K562 (cell line): ENCODE measurements around the gene KCNT1. TPM values are rescaled to one million over a fixed set of nuclear protein-coding genes. Genes with fewer than 3 reads are reported as not detected.

Source experiments
- ATAC-seq: fragments of 200-7000 bp; cut with Tn5 transposase; 3 replicates; pipeline ENCODE4 v1.9.1; 2020; ENCODE audit warnings: moderate library complexity
- BruUV-seq: library from RNA; stranded (reverse); fragments of 400-500 nt; replicated peaks from 2 replicates; lab custom pipeline; 2021; lab: Mats Ljungman, UMichigan
- CTCF ChIA-PET: fragments of 300-600 bp; formaldehyde crosslinking; extraction: SDS; loops from one replicate; lab custom pipeline; 2021; ENCODE audit warnings: low intra/inter-chr PET ratio; lab: Yijun Ruan, JAX
- POLR2A ChIA-PET: fragments of 300-600, 350-650 bp; sonication (Branson Sonifier 250); formaldehyde crosslinking; extraction: SDS; loops from one replicate; lab custom pipeline; 2021; ENCODE audit warnings: antibody characterized with exemption, inconsistent platforms; lab: Yijun Ruan, JAX
- DNase-seq, 4 experiments: peaks; one replicate each; pipeline versions ENCODE4 v3.0.0 to v3.0.0-alpha.2; 2011 to 2018; ENCODE audit warnings: low spot score in 3 of 4, mixed read lengths in 3 of 4; ENCODE audit errors: extremely low read depth in 1 of 4
- FAIRE-seq: peaks from 2 replicates; lab custom pipeline; 2011; peaks lifted over from hg19 to GRCh38; lab: Jason Lieb, UNC
- H2AFZ ChIP-seq: 2 replicates; pipeline ENCODE4 v1.6.0; 2011; ENCODE audit warnings: low read depth, low read length, control low read depth, inconsistent platforms
- H3K27ac ChIP-seq: fragments of 200-600 bp; 3 replicates; pipeline ENCODE4 v1.8.0; 2011; ENCODE audit warnings: low read depth, mild to moderate bottlenecking, control low read depth, inconsistent platforms, low read length, moderate library complexity, mixed read lengths; ENCODE audit errors: extremely low read depth
- H3K27me3 ChIP-seq, 2 experiments: fragments of 300-600 bp in 1 of 2; 2 replicates in 1 of 2; 3 replicates in 1 of 2; pipeline versions ENCODE4 v1.6.0 to v1.8.0; 2011; ENCODE audit warnings: inconsistent platforms in 2 of 2, low read length in 2 of 2, mild to moderate bottlenecking in 1 of 2, mixed read lengths in 1 of 2, moderate library complexity in 1 of 2; ENCODE audit not compliant: control insufficient read depth in 2 of 2, insufficient read depth in 2 of 2
- H3K36me3 ChIP-seq: fragments of 300-600 bp; 3 replicates; pipeline ENCODE4 v1.8.0; 2011; ENCODE audit warnings: mild to moderate bottlenecking, low read length, inconsistent platforms; ENCODE audit not compliant: control insufficient read depth, insufficient read depth
- H3K4me1 ChIP-seq, 2 experiments: fragments of 200-600 bp in 1 of 2; replicated peaks in 1 of 2; 2 replicates in 1 of 2; 3 replicates in 1 of 2; pipeline versions ENCODE4 v1.5.1 to v1.8.0; 2011; ENCODE audit warnings: inconsistent platforms in 2 of 2, low read length in 2 of 2, mild to moderate bottlenecking in 1 of 2, mixed read lengths in 1 of 2, moderate library complexity in 1 of 2; ENCODE audit not compliant: control insufficient read depth in 2 of 2, insufficient read depth in 2 of 2
- H3K4me2 ChIP-seq: 2 replicates; pipeline ENCODE4 v1.6.1; 2011; ENCODE audit warnings: low read length, control low read depth, inconsistent platforms, mixed read lengths; ENCODE audit not compliant: insufficient read depth
- H3K4me3 ChIP-seq: fragments of 200-600 bp; sonication (generic), shearing (Covaris generic); 2 replicates; pipeline ENCODE4 v1.5.1; 2016; ENCODE audit warnings: control low read depth, inconsistent platforms
- H3K79me2 ChIP-seq: fragments of 200-600 bp; 3 replicates; pipeline ENCODE4 v1.8.0; 2011; ENCODE audit warnings: low read length, inconsistent platforms; ENCODE audit not compliant: control insufficient read depth, insufficient read depth
- H3K9ac ChIP-seq, 2 experiments: 2 replicates each; pipeline versions ENCODE4 v1.6.0 to v1.6.1; 2011; ENCODE audit warnings: low read depth in 2 of 2, low read length in 2 of 2, control low read depth in 1 of 2, inconsistent platforms in 1 of 2, mild to moderate bottlenecking in 1 of 2, mixed read lengths in 1 of 2; ENCODE audit not compliant: insufficient read depth in 1 of 2
- H3K9me1 ChIP-seq: one replicate; pipeline ENCODE4 v1.6.0; 2011; ENCODE audit warnings: inconsistent platforms, mild to moderate bottlenecking, low read length, moderate library complexity; ENCODE audit not compliant: control insufficient read depth, insufficient read depth
- H3K9me3 ChIP-seq: replicated peaks from 2 replicates; pipeline ENCODE4 v1.5.1; 2011; ENCODE audit warnings: low read depth, low read length, inconsistent platforms; ENCODE audit not compliant: control insufficient read depth, insufficient read depth
- H4K20me1 ChIP-seq: replicated peaks from 2 replicates; pipeline ENCODE4 v1.6.1; 2011; ENCODE audit warnings: low read length, inconsistent platforms, mixed read lengths; ENCODE audit not compliant: control insufficient read depth, insufficient read depth
- CTBP1 ChIP-seq: fragments of 450-650 bp; IDR thresholded peaks from 2 replicates; pipeline ENCODE4 v1.6.1; 2016; ENCODE audit warnings: borderline replicate concordance
- DNMT1 ChIP-seq: fragments of 450-650 bp; IDR thresholded peaks from 2 replicates; pipeline ENCODE4 v1.6.1; 2016; ENCODE audit warnings: antibody characterized with exemption, mild to moderate bottlenecking
- FOXP1 ChIP-seq: sonication (generic); formaldehyde crosslinking; IDR thresholded peaks from 2 replicates; pipeline ENCODE4 v1.8.0; 2022; ENCODE audit warnings: mild to moderate bottlenecking, missing genetic modification reagents
- RERE ChIP-seq: sonication (generic); formaldehyde crosslinking; IDR thresholded peaks from 2 replicates; pipeline ENCODE4 v1.8.0; 2023; ENCODE audit warnings: missing genetic modification reagents, mild to moderate bottlenecking, borderline replicate concordance
- WGBS: fragments of 100-300 bp; shearing (Covaris generic); methylation state at CpG from one replicate; pipeline ENCODE4 v1.1.6; 2016; ENCODE audit warnings: low coverage, mixed read lengths; ENCODE audit not compliant: insufficient coverage; ENCODE audit errors: missing lambda C conversion rate; 5-methylcytosine and 5-hydroxymethylcytosine counted together
- in situ Hi-C: fragments of 300-500 bp; cut with MboI; formaldehyde crosslinking; loops from 4 replicates; pipeline ENCODE4 v1.15.0; 2018; ENCODE audit warnings: inconsistent platforms, mixed read lengths
- intact Hi-C: fragments of 100-400 bp; cut with micrococcal nuclease; formaldehyde crosslinking; loops from 2 replicates; pipeline ENCODE4 v1.14.2; 2022
- polyA plus RNA-seq, 8 experiments: library from polyadenylated mRNA; depleted of rRNA in 4 of 8; stranded (reverse) in 5 of 8; unstranded in 3 of 8; fragments of >200 nt; fragmentation: Nextera tagmentation in 2 of 8; fragmentation: Illumina TruSeq in 1 of 8; extraction: Ambion mirVana in 2 of 8; extraction: Trizol in 1 of 8; gene quantifications; 2 replicates each; pipeline versions ENCODE4 v1.2.1 to v1.2.3, GENCODE V29; 2011 to 2014; ENCODE audit warnings: inconsistent platforms in 1 of 8, missing spikeins in 1 of 8
- total RNA-seq, 7 experiments: library from RNA; depleted of rRNA in 6 of 7; stranded (reverse); fragments of >200 nt in 6 of 7; fragmentation: Illumina TruSeq in 2 of 7; extraction: Trizol in 2 of 7; gene quantifications; 2 replicates each; pipeline versions ENCODE4 v1.2.1 to v1.2.3, GENCODE V29; 2011 to 2021; ENCODE audit warnings: low replicate concordance in 1 of 7

KCNT1 gene
- total and polyA plus RNA-seq, 9 of the 15 experiments (the other 6 are each of a cell fraction or from before 2014, with no cell fraction given), result 0.05 TPM; not detected in 8

- CTCF ChIA-PET, result interaction anchor here (1.1 kb wide), 1 partner anchor 190 kb away, joined by 3 read pairs; no protein-coding TSS in a partner anchor
- H3K4me3 ChIP-seq, result no peak overlapping the region
- TF ChIP-seq CTBP1 (no peak), FOXP1 (CRISPR knock-in tag) (no peak), DNMT1 (no peak), RERE (CRISPR knock-in tag) (no peak)
- TF ChIP-seq, all 486 proteins: peak for 0
- Histone ChIP-seq H3K9ac (no peak overlapping the region), H3K9me3 (no peaks in the 10 kb centered on the region), H3K4me1 (peaks cover 3 to 56% of the 10 kb centered on the region in 2 experiments; a peak in 3 of 5 replicates), H3K27me3 (peaks cover 16 to 59% of the 10 kb centered on the region in 2 experiments), H3K36me3 (no peaks in the 10 kb centered on the region), H2AFZ (no peak overlapping the region), H4K20me1 (peaks cover 16% of the 10 kb centered on the region), H3K79me2 (no peaks in the 10 kb centered on the region), H3K9me1 (no peaks in the 10 kb centered on the region), H3K4me2 (no peak overlapping the region), H3K27ac (no peak overlapping the region)
- FAIRE-seq, result no peak
- BruUV-seq, result no TSS peak
- 4% methylated on average over 6 of the region's 7 CpGs for WGBS
- POLR2A ChIA-PET, result interaction anchor here (0.6 to 0.9 kb wide), 2 partner anchors 14 to 200 kb away, joined by 3 to 4 read pairs; no protein-coding TSS in a partner anchor
- no peak for ATAC-seq
- intact Hi-C loops (loop anchor here (5.0 to 10.0 kb wide), 3 partner anchors 89 to 348 kb away; partner anchors contain the start of gene KCNT1), in situ Hi-C loops (loop anchor here (10.0 kb wide), 1 partner anchor 481 kb away; no protein-coding TSS in a partner anchor)
- no peak for DNase-seq
Measured at GRCh38 chr9:135794057-135794335, 92.0 kb downstream of the KCNT1 start.
